ENCODE data around the gene OVOL2. TPM values are rescaled to one million over a fixed set of nuclear protein-coding genes. Genes with fewer than 3 reads are reported as not detected.

The OVOL2 gene
- total and polyA plus RNA-seq, 2 of the 8 experiments (the other 6 are each of a cell fraction or from before 2014, with no cell fraction given), result 11.0 to 11.4 TPM

GRCh38 chr20:18077157-18077556, 19.4 kb upstream of the OVOL2 start:
- Histone ChIP-seq H4K5ac (ENCODE audit: insufficient read length, low read depth, low read length) (no peak overlapping the region), H3K9ac (replicated peaks in 1 of 4; ENCODE audit: extremely low read depth in 1 of 4, low read depth in 3 of 4, low read length in 3 of 4) (no peak overlapping the region), H3K36me3 (ENCODE audit: control insufficient read depth in 2 of 4, insufficient read depth in 4 of 4, low read length in 3 of 4) (no peaks in the 10 kb centered on the region), H3K79me1 (ENCODE audit: low read depth, low read length) (no peaks in the 10 kb centered on the region), H3K23me2 (ENCODE audit: low read depth, low read length) (no peaks in the 10 kb centered on the region; the same call in 1 of the 2 replicates), H3K4me2 (ENCODE audit: insufficient read depth in 1 of 2, low read depth in 2 of 2, low read length in 2 of 2) (no peak overlapping the region), H3K4ac (replicated peaks; ENCODE audit: insufficient read length, low read depth, low read length) (no peak overlapping the region), H3K9me3 (ENCODE audit: insufficient read depth in 2 of 2, low read depth in 1 of 2, low read length in 1 of 2) (no peaks in the 10 kb centered on the region), H2BK20ac (ENCODE audit: low read length) (no peak overlapping the region), H3K4me1 (replicated peaks in 1 of 4; ENCODE audit: control insufficient read depth in 3 of 4, insufficient read depth in 4 of 4, low read length in 3 of 4) (no peaks in the 10 kb centered on the region), H4K91ac (replicated peaks; ENCODE audit: insufficient read length, low read length) (no peak overlapping the region), H2AK5ac (ENCODE audit: low read depth, low read length) (no peak overlapping the region), H4K20me1 (replicated peaks in 1 of 2; ENCODE audit: control insufficient read depth in 1 of 2, insufficient read depth in 2 of 2, low read length in 2 of 2) (no peaks in the 10 kb centered on the region), H3K56ac (replicated peaks; ENCODE audit: insufficient read length, low read depth, low read length) (no peak overlapping the region), H2BK120ac (replicated peaks; ENCODE audit: low read depth, low read length) (no peak overlapping the region), H3K27me3 (replicated peaks in 1 of 4; ENCODE audit: control insufficient read depth in 3 of 4, extremely low read depth in 1 of 4, insufficient read depth in 3 of 4, low read length in 3 of 4) (no peaks in the 10 kb centered on the region; a peak in 1 of 7 replicates), H3K23ac (ENCODE audit: insufficient read length) (no peak overlapping the region), H2BK15ac (ENCODE audit: low read length) (no peak overlapping the region), H3K18ac (ENCODE audit: extremely low read depth, low read length) (0 out of 2 replicates have a peak overlapping the region, but pooled peaks have one; percentile 24), H3K14ac (ENCODE audit: insufficient read length) (no peak overlapping the region), H2BK5ac (ENCODE audit: low read depth, low read length) (no peak overlapping the region), H2AFZ (ENCODE audit: low read length) (0 out of 2 replicates have a peak overlapping the region, but pooled peaks have one; percentile 65), H3K79me2 (ENCODE audit: control insufficient read depth in 1 of 2, insufficient read depth in 2 of 2, low read length in 2 of 2) (no peaks in the 10 kb centered on the region), H3K4me3 (ENCODE audit: extremely low read depth in 1 of 4, insufficient read depth in 2 of 4, low read depth in 3 of 4, low read length in 4 of 4) (no peak overlapping the region), H3K27ac (ENCODE audit: low read depth, low read length) (no peak overlapping the region), H4K8ac (ENCODE audit: extremely low read depth, insufficient read depth, low read length) (no peak overlapping the region), H2BK12ac (ENCODE audit: low read depth, low read length) (no peak overlapping the region)
- CTCF ChIA-PET (ENCODE audit: partially characterized antibody), result interaction anchor here (0.6 to 2.6 kb wide), 4 partner anchors 9 to 11 kb away, joined by 3 to 7 read pairs (median 6); no protein-coding TSS in a partner anchor
- DNase-seq (ENCODE audit: low read depth in 1 of 2, low spot score in 2 of 2) (no peak), FAIRE-seq (no peak)
- no peak for TF ChIP-seq SUZ12 (IDR thresholded peaks at IDR 0.05; ENCODE audit: low read length)
- no peak for TF ChIP-seq KDM5A (IDR thresholded peaks at IDR 0.05; ENCODE audit: low read length)
- TF ChIP-seq JUN (IDR thresholded peaks at IDR 0.05; ENCODE audit: low read depth, low read length), result no peak
- TF ChIP-seq SRF (IDR thresholded peaks at IDR 0.05; ENCODE audit: low read depth, low read length), result no peak
- TF ChIP-seq CHD2 (IDR thresholded peaks at IDR 0.05; ENCODE audit: low read length), result no peak
- TF ChIP-seq CEBPB (IDR thresholded peaks at IDR 0.05; ENCODE audit: low read depth, low read length), result no peak
- no peak for TF ChIP-seq RNF2 (IDR thresholded peaks at IDR 0.05; ENCODE audit: borderline replicate concordance, low read depth, low read length, missing control alignments, poor library complexity, severe bottlenecking)
- no peak for TF ChIP-seq EGR1 (IDR thresholded peaks at IDR 0.05; ENCODE audit: borderline replicate concordance, low read depth, low read length)
- no peak for TF ChIP-seq SIRT6 (IDR thresholded peaks at IDR 0.05; ENCODE audit: low read length)
- TF ChIP-seq PHF8 (conservative IDR thresholded peaks at IDR 0.05; ENCODE audit: low read depth, low read length), result no peak
- TF ChIP-seq TEAD4 (IDR thresholded peaks at IDR 0.05; ENCODE audit: low read depth, low read length), result no peak
- TF ChIP-seq CHD1 (IDR thresholded peaks at IDR 0.05; ENCODE audit: low read depth, low read length), result no peak
- TF ChIP-seq CBX8 (IDR thresholded peaks at IDR 0.05; ENCODE audit: borderline replicate concordance, low read depth, low read length), result no peak
- POLR2A ChIA-PET (ENCODE audit: partially characterized antibody), result no interaction called here
- 75% methylated on average over 4 of the region's 4 CpGs; no CpG with 5 or more reads in 1 of the 2 experiments for WGBS, 2 experiments (ENCODE audit: extremely low coverage in 1 of 2, insufficient coverage in 1 of 2, insufficient read length in 1 of 2, insufficient replicate concordance in 2 of 2, low coverage in 1 of 2, low lambda C conversion rate in 2 of 2, missing lambda C conversion rate in 1 of 2)
